OCI-LY7 (cell line): ENCODE measurements around the gene KCNK4. TPM values are rescaled to one million over a fixed set of nuclear protein-coding genes. Genes with fewer than 3 reads are reported as not detected.

Source experiments
- BruUV-seq: library from RNA; stranded (reverse); fragments of 400-500 nt; replicated peaks from 2 replicates; lab custom pipeline; 2021; lab: Mats Ljungman, UMichigan
- CTCF ChIA-PET: fragments of 300-600 bp; sonication (Branson Sonifier 250); formaldehyde crosslinking; loops from one replicate; lab custom pipeline; 2022; ENCODE audit warnings: antibody characterized with exemption; ENCODE audit not compliant: unreplicated experiment; lab: Charles Lee
- POLR2A ChIA-PET: fragments of 300-600 bp; sonication (Branson Sonifier 250); formaldehyde crosslinking; loops from one replicate; lab custom pipeline; 2022; ENCODE audit warnings: antibody characterized with exemption; lab: Charles Lee
- DNase-seq: peaks from one replicate; pipeline ENCODE4 v3.0.0-alpha.2; 2015; ENCODE audit warnings: low spot score
- H2AFZ ChIP-seq: fragments of 200-600 bp; sonication (generic), shearing (Covaris generic); 2 replicates; pipeline ENCODE4 v1.6.1; 2014; ENCODE audit warnings: mild to moderate bottlenecking, antibody characterized with exemption, low read length, moderate library complexity
- H3K27ac ChIP-seq: fragments of 200-600 bp; sonication (generic); 2 replicates; pipeline ENCODE4 v1.5.1; 2014; ENCODE audit warnings: mixed run types, low read depth, mild to moderate bottlenecking, moderate library complexity, low read length, inconsistent platforms; ENCODE audit not compliant: poor library complexity, severe bottlenecking
- H3K36me3 ChIP-seq: fragments of 200-600 bp; sonication (generic); 2 replicates; pipeline ENCODE4 v1.6.1; 2014; ENCODE audit warnings: mild to moderate bottlenecking, antibody characterized with exemption, low read length, moderate library complexity, mixed read lengths; ENCODE audit not compliant: insufficient read depth
- H3K4me1 ChIP-seq: fragments of 200-600 bp; sonication (generic); 2 replicates; pipeline ENCODE4 v1.5.1; 2014; ENCODE audit warnings: mild to moderate bottlenecking, low read length; ENCODE audit not compliant: insufficient read depth, poor library complexity, severe bottlenecking
- H3K4me2 ChIP-seq: fragments of 200-600 bp; sonication (generic); 2 replicates; pipeline ENCODE4 v1.6.1; 2014; ENCODE audit warnings: mild to moderate bottlenecking, low read length
- H3K4me3 ChIP-seq: fragments of 200-600 bp; sonication (generic); 2 replicates; pipeline ENCODE4 v1.5.1; 2014; ENCODE audit warnings: mild to moderate bottlenecking, low read depth, low read length; ENCODE audit not compliant: poor library complexity, severe bottlenecking
- H3K79me2 ChIP-seq: fragments of 200-600 bp; sonication (generic); 2 replicates; pipeline ENCODE4 v1.6.1; 2016; ENCODE audit warnings: low read depth, mild to moderate bottlenecking, low read length, moderate library complexity, mixed read lengths; ENCODE audit not compliant: insufficient read depth
- H3K9me2 ChIP-seq: fragments of 200-600 bp; sonication (generic); 2 replicates; pipeline ENCODE4 v1.6.1; 2016; ENCODE audit warnings: mild to moderate bottlenecking, low read length, mixed read lengths; ENCODE audit not compliant: insufficient read depth
- H3K9me3 ChIP-seq: fragments of 200-600 bp; sonication (generic); 2 replicates; pipeline ENCODE4 v1.6.1; 2014; ENCODE audit warnings: mild to moderate bottlenecking, mixed run types, low read length, mixed read lengths
- H4K20me1 ChIP-seq: fragments of 200-600 bp; sonication (generic); 2 replicates; pipeline ENCODE4 v1.6.1; 2014; ENCODE audit warnings: mild to moderate bottlenecking, antibody characterized with exemption, low read length, moderate library complexity, mixed read lengths; ENCODE audit not compliant: insufficient read depth
- EZH2phosphoT487 ChIP-seq: fragments of 200-600 bp; sonication (generic); IDR thresholded peaks from 2 replicates; pipeline ENCODE4 v1.6.1; 2018; ENCODE audit warnings: low read depth, borderline replicate concordance, mild to moderate bottlenecking, mixed run types, antibody characterized with exemption, low read length, moderate library complexity, mixed read lengths
- intact Hi-C: fragments of 100-400 bp; cut with micrococcal nuclease; formaldehyde crosslinking; loops from one replicate; pipeline ENCODE4 v1.10.0; 2022; ENCODE audit not compliant: unreplicated experiment
- microRNA-seq: library from miRNA; unstranded; fragments of <30 nt; microRNA quantifications from one replicate; pipeline ENCODE4 v1.2.0, GENCODE V29; 2022; ENCODE audit warnings: borderline replicate concordance
- small RNA-seq: library from RNA; depleted of rRNA; stranded (forward); fragments of <200 nt; gene quantifications from one replicate; pipeline ENCODE3, GENCODE V24; 2014
- total RNA-seq, 2 experiments: library from RNA; depleted of rRNA in 1 of 2; stranded (reverse); fragments of >200 nt in 1 of 2; shearing (Covaris generic) in 1 of 2; gene quantifications; 2 replicates each; pipeline ENCODE4 v1.2.3, GENCODE V29; 2014 to 2022
- TF ChIP-seq, protein P1 (sequence below): fragments of 200-600 bp; sonication (generic); conservative IDR thresholded peaks from 2 replicates; pipeline ENCODE4 v1.5.1; 2014; ENCODE audit warnings: mild to moderate bottlenecking, antibody characterized with exemption, low read length, moderate library complexity, mixed read lengths

Gene KCNK4
- total RNA-seq, 2 experiments from 2014 or later: 0.80 to 0.95 TPM

DNA sequence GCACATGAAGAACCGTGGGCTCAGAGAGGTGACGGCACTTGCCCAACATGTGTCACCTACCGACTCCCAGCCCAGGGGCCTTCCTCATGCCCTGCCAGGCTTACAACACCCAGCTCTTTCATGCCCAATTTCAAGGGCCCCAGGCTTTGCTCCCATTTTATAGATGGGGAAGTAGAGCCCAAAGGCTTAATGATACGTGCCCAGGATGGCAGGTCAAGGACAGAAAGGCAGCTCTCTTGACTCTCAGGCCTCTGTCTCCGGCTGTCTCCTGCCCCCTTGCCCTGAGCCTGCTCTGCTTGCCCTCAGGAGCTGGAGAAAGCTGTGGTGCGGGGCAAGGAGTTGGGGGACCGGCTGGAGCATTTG, 57.9 kb downstream of the KCNK4 start:
- Histone ChIP-seq H3K4me3 (no peak overlapping the region), H3K9me2 (no peaks in the 10 kb centered on the region), H3K4me1 (peaks cover under 1% of the 10 kb centered on the region), H3K79me2 (no peaks in the 10 kb centered on the region), H2AFZ (no peak overlapping the region), H3K9me3 (no peaks in the 10 kb centered on the region), H4K20me1 (no peaks in the 10 kb centered on the region), H3K36me3 (peaks cover 24% of the 10 kb centered on the region), H3K4me2 (no peak overlapping the region), H3K27ac (no peak overlapping the region)
- CTCF ChIA-PET: interaction anchor here (1.1 kb wide), 1 partner anchor 32 kb away, joined by 4 read pairs; the partner anchor contains the start of genes PRDX5 and TRMT112
- no peak for DNase-seq
- TF ChIP-seq, protein P1, sequence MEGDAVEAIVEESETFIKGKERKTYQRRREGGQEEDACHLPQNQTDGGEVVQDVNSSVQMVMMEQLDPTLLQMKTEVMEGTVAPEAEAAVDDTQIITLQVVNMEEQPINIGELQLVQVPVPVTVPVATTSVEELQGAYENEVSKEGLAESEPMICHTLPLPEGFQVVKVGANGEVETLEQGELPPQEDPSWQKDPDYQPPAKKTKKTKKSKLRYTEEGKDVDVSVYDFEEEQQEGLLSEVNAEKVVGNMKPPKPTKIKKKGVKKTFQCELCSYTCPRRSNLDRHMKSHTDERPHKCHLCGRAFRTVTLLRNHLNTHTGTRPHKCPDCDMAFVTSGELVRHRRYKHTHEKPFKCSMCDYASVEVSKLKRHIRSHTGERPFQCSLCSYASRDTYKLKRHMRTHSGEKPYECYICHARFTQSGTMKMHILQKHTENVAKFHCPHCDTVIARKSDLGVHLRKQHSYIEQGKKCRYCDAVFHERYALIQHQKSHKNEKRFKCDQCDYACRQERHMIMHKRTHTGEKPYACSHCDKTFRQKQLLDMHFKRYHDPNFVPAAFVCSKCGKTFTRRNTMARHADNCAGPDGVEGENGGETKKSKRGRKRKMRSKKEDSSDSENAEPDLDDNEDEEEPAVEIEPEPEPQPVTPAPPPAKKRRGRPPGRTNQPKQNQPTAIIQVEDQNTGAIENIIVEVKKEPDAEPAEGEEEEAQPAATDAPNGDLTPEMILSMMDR: no peak
- TF ChIP-seq EZH2phosphoT487: no peak
- no TSS peak for BruUV-seq
- intact Hi-C loops: no loop called here
- POLR2A ChIA-PET: interaction anchor here (1.1 kb wide), 1 partner anchor 31 kb away, joined by 3 read pairs; the partner anchor contains the start of gene PRDX5

DNA sequence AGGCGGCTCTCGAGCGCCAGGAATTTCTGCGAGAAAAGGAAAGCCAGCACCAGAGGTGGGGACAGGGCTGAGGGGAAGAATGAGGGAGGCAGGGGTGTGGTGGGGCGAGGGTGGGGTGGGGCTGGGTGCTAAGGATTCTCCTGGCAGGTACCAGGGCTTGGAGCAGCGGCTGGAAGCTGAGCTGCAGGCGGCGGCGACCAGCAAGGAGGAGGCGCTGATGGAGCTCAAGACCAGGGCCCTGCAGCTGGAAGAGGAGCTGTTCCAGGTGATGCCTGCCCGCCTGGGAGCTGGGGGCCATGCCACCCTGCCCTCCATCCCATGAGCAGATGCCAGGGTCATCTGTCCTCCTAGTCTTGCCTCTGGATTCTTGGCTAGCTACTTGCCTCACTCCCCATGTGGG, 58.3 kb downstream of the KCNK4 start:
- peaks cover 20% of the 10 kb centered on the region for H3K36me3 ChIP-seq
- intact Hi-C loops: no loop called here
- no peak overlapping the region for H3K27ac ChIP-seq
- no peak overlapping the region for H3K4me2 ChIP-seq
- H4K20me1 ChIP-seq: no peaks in the 10 kb centered on the region
- TF ChIP-seq, protein P1: no peak
- TF ChIP-seq EZH2phosphoT487: no peak
- no peak for DNase-seq
- no TSS peak for BruUV-seq
- no peaks in the 10 kb centered on the region for H3K79me2 ChIP-seq
- no peaks in the 10 kb centered on the region for H3K9me2 ChIP-seq
- H2AFZ ChIP-seq: no peak overlapping the region
- peaks cover 4% of the 10 kb centered on the region for H3K4me1 ChIP-seq
- ChIA-PET POLR2A (interaction anchor here (0.6 to 1.1 kb wide), 2 partner anchors 31 to 37 kb away, joined by 3 read pairs; partner anchors contain the start of gene PRDX5), CTCF (interaction anchor here (1.1 kb wide), 1 partner anchor 32 kb away, joined by 4 read pairs; the partner anchor contains the start of genes PRDX5 and TRMT112)
- no peak overlapping the region for H3K4me3 ChIP-seq
- H3K9me3 ChIP-seq: no peaks in the 10 kb centered on the region

Small RNAs within 50 kb of the gene (microRNA-seq; reads per million reads assigned to microRNA genes)
- 5.3 reads per million for gene MIR7155

Small RNAs within 50 kb of the gene (small RNA-seq; reads per million reads assigned to genes)
- not detected for gene MIR7155
- not detected for gene RF00019

Other genes with a start within 250 kb of the KCNK4 start
- 24.8 and 25.4 TPM in 2 replicates for gene MACROD1, start 125.2 kb upstream of the KCNK4 start, total RNA-seq (2014; rRNA removed; shearing (Covaris generic))
- gene MACROD1, start 125.2 kb upstream of the KCNK4 start, total RNA-seq (2022): 14.4 and 14.7 TPM in 2 replicates
- gene STIP1, start 105.1 kb upstream of the KCNK4 start, total RNA-seq (2014; rRNA removed; shearing (Covaris generic)): 271 and 309 TPM in 2 replicates
- gene STIP1, start 105.1 kb upstream of the KCNK4 start, total RNA-seq (2022): 186 and 240 TPM in 2 replicates
- gene FERMT3, start 84.6 kb upstream of the KCNK4 start, total RNA-seq (2014; rRNA removed; shearing (Covaris generic)): 116 and 120 TPM in 2 replicates
- 167 and 201 TPM in 2 replicates for gene FERMT3, start 84.6 kb upstream of the KCNK4 start, total RNA-seq (2022)
- 35.7 and 49.0 TPM in 2 replicates for gene TRPT1, start 65.1 kb upstream of the KCNK4 start, total RNA-seq (2014; rRNA removed; shearing (Covaris generic))
- gene TRPT1, start 65.1 kb upstream of the KCNK4 start, total RNA-seq (2022): 40.1 and 40.6 TPM in 2 replicates
- gene NUDT22, start 65.0 kb upstream of the KCNK4 start, total RNA-seq (2014; rRNA removed; shearing (Covaris generic)): 54.6 and 81.4 TPM in 2 replicates
- gene NUDT22, start 65.0 kb upstream of the KCNK4 start, total RNA-seq (2022): 98.4 and 100 TPM in 2 replicates
- gene DNAJC4, start 60.8 kb upstream of the KCNK4 start, total RNA-seq (2014; rRNA removed; shearing (Covaris generic)): 14.1 and 19.2 TPM in 2 replicates
- 42.4 and 56.0 TPM in 2 replicates for gene DNAJC4, start 60.8 kb upstream of the KCNK4 start, total RNA-seq (2022)
- gene VEGFB, start 56.7 kb upstream of the KCNK4 start, total RNA-seq (2014; rRNA removed; shearing (Covaris generic)): 35.3 and 46.3 TPM in 2 replicates
- 59.6 and 60.8 TPM in 2 replicates for gene VEGFB, start 56.7 kb upstream of the KCNK4 start, total RNA-seq (2022)
- 57.3 and 70.6 TPM in 2 replicates for gene FKBP2, start 50.2 kb upstream of the KCNK4 start, total RNA-seq (2014; rRNA removed; shearing (Covaris generic))
- gene FKBP2, start 50.2 kb upstream of the KCNK4 start, total RNA-seq (2022): 39.7 and 45.5 TPM in 2 replicates
- 198 and 219 TPM in 2 replicates for gene PPP1R14B, start 44.4 kb upstream of the KCNK4 start, total RNA-seq (2014; rRNA removed; shearing (Covaris generic))
- 207 and 223 TPM in 2 replicates for gene PPP1R14B, start 44.4 kb upstream of the KCNK4 start, total RNA-seq (2022)
- 7.6 and 8.6 TPM in 2 replicates for gene PLCB3, start 39.8 kb upstream of the KCNK4 start, total RNA-seq (2014; rRNA removed; shearing (Covaris generic))
- gene PLCB3, start 39.8 kb upstream of the KCNK4 start, total RNA-seq (2022): 10.3 and 12.4 TPM in 2 replicates
- 43.3 and 74.2 TPM in 2 replicates for gene BAD, start 6.6 kb upstream of the KCNK4 start, total RNA-seq (2014; rRNA removed; shearing (Covaris generic))
- 19.3 and 21.2 TPM in 2 replicates for gene BAD, start 6.6 kb upstream of the KCNK4 start, total RNA-seq (2022)
- gene GPR137, start 5.5 kb upstream of the KCNK4 start, total RNA-seq (2014; rRNA removed; shearing (Covaris generic)): 18.3 and 19.5 TPM in 2 replicates
- gene GPR137, start 5.5 kb upstream of the KCNK4 start, total RNA-seq (2022): 49.6 and 52.3 TPM in 2 replicates
- gene CATSPERZ, start 9.1 kb downstream of the KCNK4 start, total RNA-seq (2014; rRNA removed; shearing (Covaris generic)): 0.38 and 3.2 TPM in 2 replicates
- gene CATSPERZ, start 9.1 kb downstream of the KCNK4 start, total RNA-seq (2022): 1.4 TPM in 1 of 2 replicates, not detected in the other
- 28.6 and 42.3 TPM in 2 replicates for gene ESRRA, start 14.2 kb downstream of the KCNK4 start, total RNA-seq (2014; rRNA removed; shearing (Covaris generic))
- gene ESRRA, start 14.2 kb downstream of the KCNK4 start, total RNA-seq (2022): 44.9 and 57.8 TPM in 2 replicates
- gene TRMT112, start 26.3 kb downstream of the KCNK4 start, total RNA-seq (2014; rRNA removed; shearing (Covaris generic)): 322 and 414 TPM in 2 replicates
- gene TRMT112, start 26.3 kb downstream of the KCNK4 start, total RNA-seq (2022): 198 and 205 TPM in 2 replicates
- gene PRDX5, start 26.8 kb downstream of the KCNK4 start, total RNA-seq (2014; rRNA removed; shearing (Covaris generic)): 177 and 200 TPM in 2 replicates
- gene PRDX5, start 26.8 kb downstream of the KCNK4 start, total RNA-seq (2022): 168 and 217 TPM in 2 replicates
- 40.7 and 44.1 TPM in 2 replicates for gene CCDC88B, start 48.9 kb downstream of the KCNK4 start, total RNA-seq (2014; rRNA removed; shearing (Covaris generic))
- gene CCDC88B, start 48.9 kb downstream of the KCNK4 start, total RNA-seq (2022): 61.5 and 67.2 TPM in 2 replicates
- gene RPS6KA4, start 67.9 kb downstream of the KCNK4 start, total RNA-seq (2014; rRNA removed; shearing (Covaris generic)): 9.0 and 16.7 TPM in 2 replicates
- 11.0 and 13.4 TPM in 2 replicates for gene RPS6KA4, start 67.9 kb downstream of the KCNK4 start, total RNA-seq (2022)